Measurements from ENCODE around the gene ZBTB2.

ZBTB2 gene

GRCh38 chr6:151432651-151433050, 41.3 kb upstream of the ZBTB2 start:
- peaks cover 4% of the 10 kb centered on the region for H3K36me3 ChIP-seq (replicated peaks; ENCODE audit: low read depth, low read length)
- no peak overlapping the region for H3K4me3 ChIP-seq (ENCODE audit: low read length)

DNA sequence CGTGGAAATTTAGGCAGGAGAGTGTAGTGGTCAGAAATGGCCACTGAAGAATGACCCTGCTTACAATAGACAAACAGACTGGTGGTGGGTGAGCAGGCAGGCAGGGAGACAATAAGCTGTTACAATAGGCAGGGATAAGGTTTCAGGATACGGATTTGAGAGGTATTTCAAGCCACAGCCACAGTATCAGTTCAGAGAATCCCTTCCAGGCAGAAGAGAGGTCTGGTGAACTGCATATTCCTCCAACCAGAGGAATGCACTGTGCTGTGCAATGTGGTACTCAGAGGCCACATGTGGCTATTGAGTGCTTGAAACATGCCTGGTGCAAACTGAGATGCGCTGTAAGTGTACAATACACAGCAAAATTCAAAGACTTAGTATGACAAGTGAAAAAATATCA, 40.0 kb upstream of the ZBTB2 start:
- Histone ChIP-seq H4K20me1 (ENCODE audit: insufficient read depth, low read length) (no peaks in the 10 kb centered on the region), H2AFZ (ENCODE audit: low read depth, low read length) (no peak overlapping the region), H3K27me3 (ENCODE audit: low read depth, low read length) (no peaks in the 10 kb centered on the region), H3K4me3 (ENCODE audit: low read length) (no peak overlapping the region), H3K9me3 (ENCODE audit: insufficient read depth, low read length) (no peaks in the 10 kb centered on the region), H3K4me2 (ENCODE audit: low read length) (no peak overlapping the region), H3K79me2 (ENCODE audit: low read length) (no peaks in the 10 kb centered on the region), H3K4me1 (ENCODE audit: low read length) (no peaks in the 10 kb centered on the region), H3K9ac (ENCODE audit: low read length) (no peak overlapping the region), H3K36me3 (replicated peaks; ENCODE audit: low read depth, low read length) (peaks cover 4% of the 10 kb centered on the region), H3K27ac (ENCODE audit: low read length) (no peak overlapping the region)
- TF ChIP-seq, protein P1, sequence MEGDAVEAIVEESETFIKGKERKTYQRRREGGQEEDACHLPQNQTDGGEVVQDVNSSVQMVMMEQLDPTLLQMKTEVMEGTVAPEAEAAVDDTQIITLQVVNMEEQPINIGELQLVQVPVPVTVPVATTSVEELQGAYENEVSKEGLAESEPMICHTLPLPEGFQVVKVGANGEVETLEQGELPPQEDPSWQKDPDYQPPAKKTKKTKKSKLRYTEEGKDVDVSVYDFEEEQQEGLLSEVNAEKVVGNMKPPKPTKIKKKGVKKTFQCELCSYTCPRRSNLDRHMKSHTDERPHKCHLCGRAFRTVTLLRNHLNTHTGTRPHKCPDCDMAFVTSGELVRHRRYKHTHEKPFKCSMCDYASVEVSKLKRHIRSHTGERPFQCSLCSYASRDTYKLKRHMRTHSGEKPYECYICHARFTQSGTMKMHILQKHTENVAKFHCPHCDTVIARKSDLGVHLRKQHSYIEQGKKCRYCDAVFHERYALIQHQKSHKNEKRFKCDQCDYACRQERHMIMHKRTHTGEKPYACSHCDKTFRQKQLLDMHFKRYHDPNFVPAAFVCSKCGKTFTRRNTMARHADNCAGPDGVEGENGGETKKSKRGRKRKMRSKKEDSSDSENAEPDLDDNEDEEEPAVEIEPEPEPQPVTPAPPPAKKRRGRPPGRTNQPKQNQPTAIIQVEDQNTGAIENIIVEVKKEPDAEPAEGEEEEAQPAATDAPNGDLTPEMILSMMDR (IDR thresholded peaks at IDR 0.05; ENCODE audit: low read depth, low read length) = no peak
- TF ChIP-seq EZH2phosphoT487 (IDR thresholded peaks at IDR 0.05; ENCODE audit: low read depth) = no peak

More at GRCh38 chr6:151432651-151433050, 41.3 kb upstream of the ZBTB2 start:
- H3K27me3 ChIP-seq (ENCODE audit: low read depth, low read length) = no peaks in the 10 kb centered on the region
- no peaks in the 10 kb centered on the region for H3K79me2 ChIP-seq (ENCODE audit: low read length)
- H3K9ac ChIP-seq (ENCODE audit: low read length) = no peak overlapping the region
- H4K20me1 ChIP-seq (ENCODE audit: insufficient read depth, low read length) = no peaks in the 10 kb centered on the region
- H2AFZ ChIP-seq (ENCODE audit: low read depth, low read length) = no peak overlapping the region
- TF ChIP-seq, protein P1 (IDR thresholded peaks at IDR 0.05; ENCODE audit: low read depth, low read length) = no peak
- TF ChIP-seq EZH2phosphoT487 (IDR thresholded peaks at IDR 0.05; ENCODE audit: low read depth) = no peak
- no peak overlapping the region for H3K27ac ChIP-seq (ENCODE audit: low read length)
- no peaks in the 10 kb centered on the region for H3K9me3 ChIP-seq (ENCODE audit: insufficient read depth, low read length)
- no peaks in the 10 kb centered on the region for H3K4me1 ChIP-seq (ENCODE audit: low read length)
- no peak overlapping the region for H3K4me2 ChIP-seq (ENCODE audit: low read length)

GRCh38 chr6:151430886-151431285, 39.5 kb upstream of the ZBTB2 start:
- H3K27ac ChIP-seq (ENCODE audit: low read length) = no peak overlapping the region
- H3K36me3 ChIP-seq (replicated peaks; ENCODE audit: low read depth, low read length) = peaks cover 4% of the 10 kb centered on the region
- H3K79me2 ChIP-seq (ENCODE audit: low read length) = no peaks in the 10 kb centered on the region

GRCh38 chr6:151428093-151428735, 36.9 kb upstream of the ZBTB2 start:
- no peaks in the 10 kb centered on the region for H3K4me1 ChIP-seq (ENCODE audit: low read length)
- no peak for TF ChIP-seq EZH2phosphoT487 (IDR thresholded peaks at IDR 0.05; ENCODE audit: low read depth)
- TF ChIP-seq, protein P1 (IDR thresholded peaks at IDR 0.05; ENCODE audit: low read depth, low read length) = no peak
- no peaks in the 10 kb centered on the region for H3K9me3 ChIP-seq (ENCODE audit: insufficient read depth, low read length)
- no peaks in the 10 kb centered on the region for H3K79me2 ChIP-seq (ENCODE audit: low read length)
- H3K27me3 ChIP-seq (ENCODE audit: low read depth, low read length) = no peaks in the 10 kb centered on the region
- H3K4me2 ChIP-seq (ENCODE audit: low read length) = no peak overlapping the region
- H3K9ac ChIP-seq (ENCODE audit: low read length) = no peak overlapping the region
- no peak overlapping the region for H3K4me3 ChIP-seq (ENCODE audit: low read length)
- H3K27ac ChIP-seq (ENCODE audit: low read length) = no peak overlapping the region
- H4K20me1 ChIP-seq (ENCODE audit: insufficient read depth, low read length) = no peaks in the 10 kb centered on the region
- no peak overlapping the region for H2AFZ ChIP-seq (ENCODE audit: low read depth, low read length)
- peaks cover 7% of the 10 kb centered on the region for H3K36me3 ChIP-seq (replicated peaks; ENCODE audit: low read depth, low read length)

More at GRCh38 chr6:151430886-151431285, 39.5 kb upstream of the ZBTB2 start:
- H3K4me1 ChIP-seq (ENCODE audit: low read length) = no peaks in the 10 kb centered on the region
- TF ChIP-seq, protein P1 (IDR thresholded peaks at IDR 0.05; ENCODE audit: low read depth, low read length) = no peak
- TF ChIP-seq EZH2phosphoT487 (IDR thresholded peaks at IDR 0.05; ENCODE audit: low read depth) = no peak
- H3K4me3 ChIP-seq (ENCODE audit: low read length) = no peak overlapping the region
- H3K9ac ChIP-seq (ENCODE audit: low read length) = no peak overlapping the region
- no peaks in the 10 kb centered on the region for H4K20me1 ChIP-seq (ENCODE audit: insufficient read depth, low read length)
- no peak overlapping the region for H2AFZ ChIP-seq (ENCODE audit: low read depth, low read length)
- no peak overlapping the region for H3K4me2 ChIP-seq (ENCODE audit: low read length)
- no peaks in the 10 kb centered on the region for H3K9me3 ChIP-seq (ENCODE audit: insufficient read depth, low read length)
- no peaks in the 10 kb centered on the region for H3K27me3 ChIP-seq (ENCODE audit: low read depth, low read length)

Data from OCI-LY3 (cell line).